Skeletal muscle satellite cell (primary cell): Measurements from ENCODE around the gene ST6GALNAC6. TPM values are rescaled to one million over a fixed set of nuclear protein-coding genes. Genes with fewer than 3 reads are reported as not detected.

ENCODE experiments used
- H3K27me3 ChIP-seq: 2 replicates; pipeline ENCODE4 v1.7.0; 2013; ENCODE audit warnings: low read length; ENCODE audit not compliant: control insufficient read depth, insufficient read depth
- H3K36me3 ChIP-seq: 2 replicates; pipeline ENCODE4 v1.7.0; 2013; ENCODE audit warnings: mild to moderate bottlenecking, control low read depth, low read length; ENCODE audit not compliant: insufficient read depth
- H3K4me1 ChIP-seq: 2 replicates; pipeline ENCODE4 v1.7.0; 2013; ENCODE audit warnings: low read length; ENCODE audit not compliant: control insufficient read depth, insufficient read depth
- H3K4me2 ChIP-seq: 2 replicates; pipeline ENCODE4 v1.7.0; 2013; ENCODE audit warnings: mild to moderate bottlenecking, low read length
- H3K4me3 ChIP-seq: 2 replicates; pipeline ENCODE4 v1.7.0; 2013; ENCODE audit warnings: low read length
- H3K9ac ChIP-seq: 2 replicates; pipeline ENCODE4 v1.7.0; 2013; ENCODE audit warnings: mild to moderate bottlenecking, low read depth, low read length, moderate library complexity
- H3K9me3 ChIP-seq: replicated peaks from 2 replicates; pipeline ENCODE4 v1.7.0; 2013; ENCODE audit warnings: mild to moderate bottlenecking, control low read depth, low read length
- total RNA-seq: library from RNA; depleted of rRNA; stranded (reverse); fragments of >200 nt; gene quantifications from 2 replicates; pipeline ENCODE4 v1.2.3, GENCODE V29; 2012; rRNA removed

ST6GALNAC6 gene
- 29.7 and 42.2 TPM in 2 replicates for total RNA-seq

DNA sequence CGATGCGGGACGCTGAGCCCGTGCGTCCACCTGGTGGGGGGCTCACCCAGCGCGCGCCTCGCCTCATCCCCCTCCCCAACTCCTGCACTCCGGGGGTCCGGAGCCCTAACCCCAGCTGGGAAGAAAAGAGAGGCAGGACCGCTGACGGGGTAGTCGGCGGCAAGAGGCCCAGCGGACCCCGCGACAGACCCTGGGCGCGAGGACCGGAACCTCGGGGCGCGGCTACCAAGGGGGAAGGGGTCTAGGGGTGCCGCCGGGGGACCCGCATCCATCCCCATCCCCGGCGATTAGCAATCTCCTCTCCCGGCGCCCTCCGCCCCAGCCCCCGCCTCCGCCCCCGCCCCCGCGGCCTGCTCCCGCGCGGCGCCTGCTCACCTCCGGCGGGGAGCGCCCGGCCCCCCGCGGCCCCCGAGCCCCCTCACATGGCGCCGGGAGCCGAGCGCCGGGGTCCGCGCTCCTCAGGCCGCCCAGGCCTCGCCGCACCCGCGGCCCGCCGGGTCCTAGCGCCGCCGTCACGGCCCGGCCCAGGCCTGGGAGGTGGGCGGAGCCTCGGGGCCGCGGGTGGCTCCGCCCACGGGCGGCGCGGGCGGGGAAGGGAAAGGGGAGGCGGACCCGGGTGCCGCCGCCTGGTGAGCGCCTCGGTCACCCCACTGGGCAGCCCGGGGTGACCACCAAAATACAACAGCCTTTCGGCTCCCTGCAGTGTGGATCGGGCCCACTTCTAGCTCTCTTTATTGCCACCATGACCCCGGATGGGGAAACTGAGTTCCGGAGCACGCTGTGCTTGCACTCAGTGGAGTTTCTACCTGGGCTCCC is at the start of gene ST6GALNAC6:
Gene ST6GALNAC6, minus strand, starts transcription at position 476 of the 816 bp plus-strand sequence. CDS start 1,622 bp downstream, outside the sequence.
- Histone ChIP-seq H3K4me2 (peak within 1 kb of the TSS; percentile 95), H3K36me3 (peaks cover 22% of the 10 kb centered on the region), H3K4me3 (peak within 1 kb of the TSS; percentile 96), H3K9me3 (peaks cover 2% of the 10 kb centered on the region), H3K27me3 (no peaks in the 10 kb centered on the region), H3K9ac (peak within 1 kb of the TSS; percentile 99), H3K4me1 (peaks cover 37% of the 10 kb centered on the region)

- Histone ChIP-seq H3K9ac (no peak overlapping the region), H3K9me3 (no peaks in the 10 kb centered on the region), H3K36me3 (no peaks in the 10 kb centered on the region), H3K4me2 (no peak overlapping the region), H3K4me3 (no peak overlapping the region), H3K4me1 (no peaks in the 10 kb centered on the region), H3K27me3 (no peaks in the 10 kb centered on the region)
Observed at GRCh38 chr9:127947841-127948710, 48.7 kb upstream of the ST6GALNAC6 start.

DNA sequence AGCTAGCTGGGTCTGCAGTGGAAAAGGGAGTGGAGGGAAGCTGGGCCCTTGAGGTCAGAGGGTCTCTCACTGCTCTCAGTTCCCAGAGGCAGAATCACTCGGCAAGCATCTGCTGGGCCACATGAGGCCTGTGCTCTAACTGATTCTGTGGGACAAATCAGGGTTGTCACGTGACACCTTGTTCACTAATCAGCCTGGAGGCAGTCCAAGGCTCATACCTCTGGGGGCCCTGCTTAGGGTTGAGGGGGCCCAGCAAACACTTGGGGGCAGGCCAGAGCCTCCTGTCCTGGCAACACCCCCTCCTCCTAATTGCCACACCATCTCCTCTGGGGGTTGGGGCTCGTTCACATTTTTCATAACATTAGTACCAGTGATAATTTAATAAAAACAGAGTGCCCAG is 47.3 kb upstream of the ST6GALNAC6 start:
- Histone ChIP-seq H3K4me2 (no peak overlapping the region), H3K9ac (no peak overlapping the region), H3K9me3 (no peaks in the 10 kb centered on the region), H3K36me3 (no peaks in the 10 kb centered on the region), H3K4me1 (peaks cover 4% of the 10 kb centered on the region), H3K27me3 (no peaks in the 10 kb centered on the region), H3K4me3 (no peak overlapping the region)

DNA sequence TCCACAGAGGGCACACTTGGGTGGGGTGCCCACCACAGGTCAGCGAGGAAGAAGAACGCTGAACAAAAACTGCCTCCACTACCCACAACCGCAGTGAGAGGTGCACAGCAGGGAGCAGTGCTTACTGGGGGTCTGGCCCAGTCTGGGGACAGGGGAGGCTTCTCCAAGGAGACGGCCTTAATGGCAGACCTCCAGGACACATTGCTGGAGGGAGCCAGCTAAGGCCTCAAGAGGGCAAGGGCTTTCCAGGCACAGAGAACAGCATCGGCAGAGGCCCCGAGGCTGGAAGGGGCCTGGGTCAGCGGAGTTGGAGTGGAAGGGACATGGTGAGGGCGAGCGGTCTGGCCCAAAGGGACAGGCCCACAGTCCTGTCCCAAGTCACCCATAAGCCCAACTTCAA is 46.5 kb upstream of the ST6GALNAC6 start:
- Histone ChIP-seq H3K9me3 (no peaks in the 10 kb centered on the region), H3K4me1 (peaks cover 4% of the 10 kb centered on the region), H3K9ac (no peak overlapping the region), H3K4me2 (no peak overlapping the region), H3K4me3 (no peak overlapping the region), H3K27me3 (no peaks in the 10 kb centered on the region), H3K36me3 (no peaks in the 10 kb centered on the region)

DNA sequence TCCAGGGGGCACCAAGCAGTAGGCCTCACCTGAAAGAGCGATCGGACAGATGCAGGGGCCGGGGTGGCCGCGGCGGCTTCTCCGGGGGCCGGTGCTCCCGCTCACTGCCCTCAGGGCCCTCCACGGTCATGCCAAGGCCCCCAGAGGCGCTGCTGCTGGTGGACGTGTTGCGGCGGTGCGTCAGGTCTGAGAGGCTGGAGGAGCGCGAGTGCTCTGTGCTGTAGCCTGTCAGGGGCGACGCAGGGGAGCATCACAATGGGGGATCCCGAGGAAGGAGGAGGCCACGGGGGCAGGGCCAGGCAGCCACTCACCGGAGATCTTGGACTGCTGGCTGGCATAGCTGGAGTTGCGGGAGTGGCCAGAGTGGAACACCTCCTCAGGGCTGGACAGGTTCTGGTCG is 45.9 kb upstream of the ST6GALNAC6 start:
- Histone ChIP-seq H3K4me3 (no peak overlapping the region), H3K9ac (no peak overlapping the region), H3K4me1 (peaks cover 4% of the 10 kb centered on the region), H3K4me2 (no peak overlapping the region), H3K9me3 (no peaks in the 10 kb centered on the region), H3K36me3 (no peaks in the 10 kb centered on the region), H3K27me3 (no peaks in the 10 kb centered on the region)

- H3K27me3 ChIP-seq, result no peaks in the 10 kb centered on the region
- H3K4me2 ChIP-seq, result no peak overlapping the region
- H3K4me1 ChIP-seq, result peaks cover 4% of the 10 kb centered on the region
- H3K4me3 ChIP-seq, result no peak overlapping the region
- no peaks in the 10 kb centered on the region for H3K9me3 ChIP-seq
- H3K9ac ChIP-seq, result no peak overlapping the region
- no peaks in the 10 kb centered on the region for H3K36me3 ChIP-seq
Observed at GRCh38 chr9:127944586-127945218, 45.3 kb upstream of the ST6GALNAC6 start.

GRCh38 chr9:127943731-127944144 is 44.3 kb upstream of the ST6GALNAC6 start:
- Histone ChIP-seq H3K9ac (no peak overlapping the region), H3K4me1 (peaks cover 4% of the 10 kb centered on the region), H3K27me3 (no peaks in the 10 kb centered on the region), H3K36me3 (no peaks in the 10 kb centered on the region), H3K4me3 (no peak overlapping the region), H3K9me3 (no peaks in the 10 kb centered on the region), H3K4me2 (no peak overlapping the region)

- no peak overlapping the region for H3K4me3 ChIP-seq
Observed at GRCh38 chr9:127943011-127943662, 43.7 kb upstream of the ST6GALNAC6 start.

GRCh38 chr9:127942216-127943010 is 43.0 kb upstream of the ST6GALNAC6 start:
- Histone ChIP-seq H3K27me3 (no peaks in the 10 kb centered on the region), H3K4me3 (no peak overlapping the region), H3K9ac (no peak overlapping the region), H3K9me3 (no peaks in the 10 kb centered on the region), H3K4me1 (peaks cover 9% of the 10 kb centered on the region), H3K4me2 (no peak overlapping the region), H3K36me3 (no peaks in the 10 kb centered on the region)

More at GRCh38 chr9:127943011-127943662, 43.7 kb upstream of the ST6GALNAC6 start:
- H3K4me1 ChIP-seq, result peaks cover 5% of the 10 kb centered on the region
- no peaks in the 10 kb centered on the region for H3K36me3 ChIP-seq
- H3K9ac ChIP-seq, result no peak overlapping the region
- H3K27me3 ChIP-seq, result no peaks in the 10 kb centered on the region
- no peak overlapping the region for H3K4me2 ChIP-seq
- H3K9me3 ChIP-seq, result no peaks in the 10 kb centered on the region

GRCh38 chr9:127941961-127942215 is 42.5 kb upstream of the ST6GALNAC6 start:
- Histone ChIP-seq H3K9ac (no peak overlapping the region), H3K36me3 (no peaks in the 10 kb centered on the region), H3K4me1 (peaks cover 11% of the 10 kb centered on the region), H3K9me3 (no peaks in the 10 kb centered on the region), H3K4me2 (no peak overlapping the region), H3K4me3 (no peak overlapping the region), H3K27me3 (no peaks in the 10 kb centered on the region)
